H1 (cell line): ENCODE data around the gene KRT3. TPM values are rescaled to one million over a fixed set of nuclear protein-coding genes. Genes with fewer than 3 reads are reported as not detected.

Source experiments
- CTCF ChIA-PET: fragments of 300-600 bp; sonication (Branson Sonifier 250); formaldehyde crosslinking; loops from one replicate; lab custom pipeline; 2021; ENCODE audit not compliant: partially characterized antibody; lab: Charles Lee
- POLR2A ChIA-PET: fragments of 300-600 bp; sonication (Branson Sonifier 250); formaldehyde crosslinking; loops from one replicate; lab custom pipeline; 2021; ENCODE audit warnings: inconsistent platforms; ENCODE audit not compliant: partially characterized antibody; lab: Charles Lee
- DNase-seq, 2 experiments: peaks; one replicate each; pipeline versions ENCODE4 v3.0.0 to v3.0.0-alpha.2; 2010 to 2022; ENCODE audit warnings: low spot score in 2 of 2, low read depth in 1 of 2, mixed read lengths in 1 of 2
- FAIRE-seq: peaks from 2 replicates; lab custom pipeline; 2011; peaks lifted over from hg19 to GRCh38; lab: Jason Lieb, UNC
- H2AFZ ChIP-seq: 2 replicates; pipeline ENCODE4 v1.8.1; 2012; ENCODE audit warnings: low read length, inconsistent platforms
- H2AK5ac ChIP-seq: 2 replicates; pipeline ENCODE4 v1.6.1; 2013; ENCODE audit warnings: low read depth, low read length
- H2BK120ac ChIP-seq: replicated peaks from 2 replicates; pipeline ENCODE3; 2013; ENCODE audit warnings: low read depth, low read length, inconsistent platforms
- H2BK12ac ChIP-seq: 2 replicates; pipeline ENCODE4 v1.6.1; 2013; ENCODE audit warnings: low read depth, low read length
- H2BK15ac ChIP-seq: 2 replicates; pipeline ENCODE4 v1.6.1; 2013; ENCODE audit warnings: low read length
- H2BK20ac ChIP-seq: 2 replicates; pipeline ENCODE4 v1.6.1; 2013; ENCODE audit warnings: low read length
- H2BK5ac ChIP-seq: 2 replicates; pipeline ENCODE4 v1.6.1; 2013; ENCODE audit warnings: low read depth, low read length
- H3K14ac ChIP-seq: 2 replicates; pipeline ENCODE4 v1.6.1; 2013; ENCODE audit warnings: inconsistent platforms; ENCODE audit not compliant: insufficient read length
- H3K18ac ChIP-seq: 2 replicates; pipeline ENCODE4 v1.6.1; 2013; ENCODE audit warnings: low read length; ENCODE audit errors: extremely low read depth
- H3K23ac ChIP-seq: 2 replicates; pipeline ENCODE4 v1.6.1; 2013; ENCODE audit warnings: inconsistent platforms; ENCODE audit not compliant: insufficient read length
- H3K23me2 ChIP-seq: 2 replicates; pipeline ENCODE4 v1.6.1; 2013; ENCODE audit warnings: low read depth, low read length
- H3K27ac ChIP-seq: 2 replicates; pipeline ENCODE4 v1.6.1; 2011; ENCODE audit warnings: low read depth, low read length, inconsistent platforms
- H3K27me3 ChIP-seq, 4 experiments: replicated peaks in 1 of 4; 1 replicate in 1 of 4; 2 replicates in 3 of 4; pipeline versions ENCODE4 v1.6.1 to v1.8.1; 2011 to 2013; ENCODE audit warnings: low read length in 3 of 4, mild to moderate bottlenecking in 3 of 4, inconsistent platforms in 2 of 4, mixed read lengths in 2 of 4, moderate library complexity in 1 of 4; ENCODE audit not compliant: control insufficient read depth in 3 of 4, insufficient read depth in 3 of 4; ENCODE audit errors: extremely low read depth in 1 of 4
- H3K36me3 ChIP-seq, 4 experiments: 2 replicates each; pipeline versions ENCODE4 v1.6.1 to v1.8.1; 2011 to 2013; ENCODE audit warnings: mild to moderate bottlenecking in 4 of 4, low read length in 3 of 4, moderate library complexity in 2 of 4, control low read depth in 1 of 4, inconsistent platforms in 1 of 4; ENCODE audit not compliant: insufficient read depth in 4 of 4, control insufficient read depth in 2 of 4
- H3K4ac ChIP-seq: replicated peaks from 2 replicates; pipeline ENCODE3; 2013; ENCODE audit warnings: low read length, low read depth, mixed read lengths, inconsistent platforms; ENCODE audit not compliant: insufficient read length
- H3K4me1 ChIP-seq, 4 experiments: replicated peaks in 1 of 4; 1 replicate in 1 of 4; 2 replicates in 3 of 4; pipeline versions ENCODE4 v1.6.1 to v1.8.1; 2011 to 2013; ENCODE audit warnings: low read length in 3 of 4, inconsistent platforms in 2 of 4, mixed read lengths in 1 of 4; ENCODE audit not compliant: insufficient read depth in 4 of 4, control insufficient read depth in 3 of 4
- H3K4me2 ChIP-seq, 2 experiments: 2 replicates each; pipeline versions ENCODE4 v1.6.1 to v1.8.1; 2011 to 2013; ENCODE audit warnings: low read depth in 2 of 2, low read length in 2 of 2, control low read depth in 1 of 2, inconsistent platforms in 1 of 2, mild to moderate bottlenecking in 1 of 2; ENCODE audit not compliant: insufficient read depth in 1 of 2
- H3K4me3 ChIP-seq, 4 experiments: fragments of 200-600, 300-600 bp in 1 of 4; sonication (generic), shearing (Covaris generic), sonication (Bioruptor Twin) in 1 of 4; 2 replicates each; pipeline versions ENCODE4 v1.5.1 to v1.8.1; 2011 to 2016; ENCODE audit warnings: low read length in 4 of 4, low read depth in 3 of 4, control low read depth in 2 of 4, inconsistent platforms in 2 of 4, mild to moderate bottlenecking in 2 of 4, mixed read lengths in 1 of 4, moderate library complexity in 1 of 4; ENCODE audit not compliant: insufficient read depth in 2 of 4; ENCODE audit errors: extremely low read depth in 1 of 4
- H3K56ac ChIP-seq: replicated peaks from 2 replicates; pipeline ENCODE3; 2013; ENCODE audit warnings: low read depth, mild to moderate bottlenecking, mixed read lengths, low read length, inconsistent platforms; ENCODE audit not compliant: insufficient read length
- H3K79me1 ChIP-seq: 2 replicates; pipeline ENCODE4 v1.6.1; 2013; ENCODE audit warnings: low read depth, low read length, control low read depth
- H3K79me2 ChIP-seq, 2 experiments: 2 replicates each; pipeline versions ENCODE4 v1.6.1 to v1.8.1; 2012 to 2013; ENCODE audit warnings: low read length in 2 of 2, mild to moderate bottlenecking in 2 of 2, inconsistent platforms in 1 of 2; ENCODE audit not compliant: insufficient read depth in 2 of 2, control insufficient read depth in 1 of 2
- H3K9ac ChIP-seq, 4 experiments: replicated peaks in 1 of 4; 1 replicate in 1 of 4; 2 replicates in 3 of 4; pipeline versions ENCODE4 v1.6.1 to v1.8.1; 2011 to 2013; ENCODE audit warnings: low read depth in 3 of 4, low read length in 3 of 4, control low read depth in 2 of 4, mild to moderate bottlenecking in 2 of 4, moderate library complexity in 2 of 4, inconsistent platforms in 1 of 4; ENCODE audit errors: extremely low read depth in 1 of 4
- H3K9me3 ChIP-seq, 2 experiments: 2 replicates each; pipeline versions ENCODE4 v1.6.1 to v1.8.1; 2012 to 2013; ENCODE audit warnings: mild to moderate bottlenecking in 2 of 2, moderate library complexity in 2 of 2, control low read depth in 1 of 2, inconsistent platforms in 1 of 2, low read depth in 1 of 2, low read length in 1 of 2, mixed read lengths in 1 of 2; ENCODE audit not compliant: insufficient read depth in 2 of 2
- H4K20me1 ChIP-seq, 2 experiments: replicated peaks in 1 of 2; 2 replicates each; pipeline versions ENCODE3 to v1.8.1; 2011 to 2013; ENCODE audit warnings: inconsistent platforms in 2 of 2, low read length in 2 of 2, mild to moderate bottlenecking in 1 of 2; ENCODE audit not compliant: insufficient read depth in 2 of 2, control insufficient read depth in 1 of 2
- H4K5ac ChIP-seq: 2 replicates; pipeline ENCODE4 v1.6.1; 2013; ENCODE audit warnings: low read length, low read depth, mixed read lengths, inconsistent platforms; ENCODE audit not compliant: insufficient read length
- H4K8ac ChIP-seq: 2 replicates; pipeline ENCODE4 v1.8.0; 2013; ENCODE audit warnings: mild to moderate bottlenecking, moderate library complexity, low read length, inconsistent platforms; ENCODE audit not compliant: insufficient read depth; ENCODE audit errors: extremely low read depth
- H4K91ac ChIP-seq: replicated peaks from 2 replicates; pipeline ENCODE3; 2013; ENCODE audit warnings: low read length, mixed read lengths, inconsistent platforms; ENCODE audit not compliant: insufficient read length
- BACH1 ChIP-seq: IDR thresholded peaks from 2 replicates; pipeline ENCODE4 v1.6.1; 2012; ENCODE audit warnings: low read length, improper control_type of control experiment
- CBX5 ChIP-seq: fragments of 300-800, 300-1000 bp; sonication (generic); IDR thresholded peaks from 2 replicates; pipeline ENCODE4 v1.7.1; 2016; ENCODE audit warnings: antibody characterized with exemption, low read length, low read depth
- CBX8 ChIP-seq: fragments of 300-800, 300-1000 bp; sonication (generic); IDR thresholded peaks from 2 replicates; pipeline ENCODE4 v1.7.1; 2016; ENCODE audit warnings: low read depth, low read length, borderline replicate concordance
- CREB1 ChIP-seq: IDR thresholded peaks from 2 replicates; pipeline ENCODE4 v1.6.1; 2012; ENCODE audit warnings: inconsistent platforms
- JUN ChIP-seq: IDR thresholded peaks from 2 replicates; pipeline ENCODE4 v1.6.1; 2011; ENCODE audit warnings: low read depth, mild to moderate bottlenecking, improper control_type of control experiment, low read length
- KDM1A ChIP-seq: fragments of 200-600, 300-600 bp; sonication (generic); IDR thresholded peaks from 2 replicates; pipeline ENCODE4 v1.7.1; 2016; ENCODE audit warnings: mild to moderate bottlenecking, low read length, borderline replicate concordance
- PHF8 ChIP-seq: fragments of 200-600 bp; sonication (generic); conservative IDR thresholded peaks from 2 replicates; pipeline ENCODE4 v1.7.1; 2012; ENCODE audit warnings: low read depth, mild to moderate bottlenecking, inconsistent platforms, low read length, moderate library complexity
- POLR2AphosphoS5 ChIP-seq: IDR thresholded peaks from 2 replicates; pipeline ENCODE4 v1.6.1; 2011; ENCODE audit warnings: low read depth, low read length
- POU5F1 ChIP-seq: IDR thresholded peaks from 2 replicates; pipeline ENCODE4 v1.6.1; 2011; ENCODE audit warnings: low read depth, mild to moderate bottlenecking, low read length, moderate library complexity
- RXRA ChIP-seq: IDR thresholded peaks from 2 replicates; pipeline ENCODE4 v1.6.1; 2011; ENCODE audit warnings: low read depth, mild to moderate bottlenecking, low read length, moderate library complexity; ENCODE audit not compliant: insufficient read depth
- SIX5 ChIP-seq: IDR thresholded peaks from 2 replicates; pipeline ENCODE4 v1.6.1; 2011; ENCODE audit warnings: mild to moderate bottlenecking, low read depth, low read length
- SP2 ChIP-seq: IDR thresholded peaks from 2 replicates; pipeline ENCODE4 v1.6.1; 2012; ENCODE audit warnings: mild to moderate bottlenecking, low read length, inconsistent platforms
- SRF ChIP-seq: IDR thresholded peaks from 2 replicates; pipeline ENCODE4 v1.6.1; 2011; ENCODE audit warnings: mild to moderate bottlenecking, low read depth, low read length, moderate library complexity
- TCF12 ChIP-seq: IDR thresholded peaks from 2 replicates; pipeline ENCODE4 v1.6.1; 2011; ENCODE audit warnings: low read depth, mild to moderate bottlenecking, low read length
- YY1 ChIP-seq: IDR thresholded peaks from 2 replicates; pipeline ENCODE4 v1.6.1; 2011; ENCODE audit warnings: low read depth, mild to moderate bottlenecking, low read length
- ZNF274 ChIP-seq: IDR thresholded peaks from 2 replicates; pipeline ENCODE4 v1.7.0; 2012; ENCODE audit warnings: low read length, borderline replicate concordance; ENCODE audit errors: extremely low read depth
- polyA plus RNA-seq, 7 experiments: library from polyadenylated mRNA; depleted of rRNA in 3 of 7; stranded (reverse) in 5 of 7; unstranded in 2 of 7; fragments of >200 nt in 5 of 7; fragments of 200-250 nt in 2 of 7; gene quantifications; 1 replicate in 5 of 7; 2 replicates in 1 of 7; 4 replicates in 1 of 7; pipeline versions ENCODE4 v1.2.1 to v1.2.3, GENCODE V29; 2011 to 2013; ENCODE audit warnings: missing spikeins in 2 of 7, mixed read lengths in 2 of 7
- total RNA-seq: library from RNA; stranded (reverse); fragmentation: NEBNext Ultra II Directional; extraction: Animal tissue kit (Norgen Biotek cat#: 25700); gene quantifications from 2 replicates; pipeline ENCODE4 v1.2.1, GENCODE V29; 2021

Gene KRT3
- total and polyA plus RNA-seq, 2 of the 8 experiments (the other 6 are each of a cell fraction or from before 2014, with no cell fraction given) = not detected

DNA sequence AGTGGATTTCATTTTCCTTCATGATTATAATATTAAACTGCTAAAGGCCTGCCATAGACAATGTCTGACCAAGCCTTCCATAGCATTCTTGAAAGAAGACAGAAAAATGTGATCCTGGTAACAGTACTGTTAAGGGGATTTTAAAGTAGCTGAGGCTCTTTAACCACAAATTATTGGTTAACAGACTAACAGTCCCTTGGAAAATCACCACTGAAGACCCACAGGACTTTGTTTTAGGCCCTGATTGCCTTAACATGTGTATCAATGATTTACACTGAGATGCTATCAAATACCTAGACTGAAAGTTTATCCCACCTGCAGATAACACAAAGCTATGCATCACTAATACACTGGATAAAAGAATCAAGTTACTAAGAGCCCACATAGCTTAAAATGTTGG is 32.2 kb upstream of the KRT3 start:
- Histone ChIP-seq H2BK5ac (no peak overlapping the region), H3K56ac (no peak overlapping the region), H3K18ac (no peak overlapping the region), H2BK20ac (no peak overlapping the region), H3K4me1 (no peaks in the 10 kb centered on the region; a peak in 2 of 7 replicates), H2BK120ac (no peak overlapping the region), H3K23ac (no peak overlapping the region), H3K4me3 (no peak overlapping the region), H4K20me1 (no peaks in the 10 kb centered on the region), H4K8ac (no peak overlapping the region), H3K36me3 (no peaks in the 10 kb centered on the region), H4K91ac (no peak overlapping the region), H3K79me2 (no peaks in the 10 kb centered on the region), H3K27me3 (0 out of 7 replicates have a peak, but pooled peaks cover 0 to 2% (median 0%) of the 10 kb centered on the region in 4 experiments), H2BK12ac (no peak overlapping the region), H3K4me2 (no peak overlapping the region), H4K5ac (no peak overlapping the region), H3K27ac (no peak overlapping the region), H3K14ac (no peak overlapping the region), H3K9ac (no peak overlapping the region), H3K23me2 (no peaks in the 10 kb centered on the region), H3K79me1 (no peaks in the 10 kb centered on the region), H3K9me3 (no peaks in the 10 kb centered on the region), H2BK15ac (no peak overlapping the region), H3K4ac (no peak overlapping the region), H2AFZ (no peak overlapping the region), H2AK5ac (no peak overlapping the region)
- TF ChIP-seq PHF8 = no peak
- no peak for TF ChIP-seq SP2
- TF ChIP-seq CBX5 = no peak
- no peak for TF ChIP-seq POLR2AphosphoS5
- no peak for TF ChIP-seq SIX5
- TF ChIP-seq SRF = no peak
- no peak for TF ChIP-seq BACH1
- TF ChIP-seq YY1 = no peak
- no peak for TF ChIP-seq ZNF274
- TF ChIP-seq CBX8 = no peak
- TF ChIP-seq RXRA = no peak
- TF ChIP-seq KDM1A = no peak
- no peak for TF ChIP-seq CREB1
- TF ChIP-seq POU5F1 = no peak
- TF ChIP-seq TCF12 = no peak
- TF ChIP-seq JUN = no peak
- DNase-seq (no peak), FAIRE-seq (no peak)
- CTCF ChIA-PET = interaction anchor here (0.9 to 3.7 kb wide), 4 partner anchors 12 to 121 kb away, joined by 3 to 13 read pairs (median 3); no protein-coding TSS in a partner anchor
- POLR2A ChIA-PET = no interaction called here
